Osteocyte (in vitro differentiated cells): Measurements from ENCODE around the gene STKLD1. TPM values are rescaled to one million over a fixed set of nuclear protein-coding genes. Genes with fewer than 3 reads are reported as not detected.
"Not testable (repeated sequence)": the region's sequence is repeated elsewhere in the genome, so short reads cannot be mapped to it uniquely, and the experiment has no call there.

Experiments
- DNase-seq: peaks from one replicate; pipeline ENCODE4 v3.0.0; 2021; ENCODE audit warnings: mixed read lengths; ENCODE audit not compliant: unreplicated experiment; ENCODE audit errors: extremely low spot score
- H3K27ac Mint-ChIP-seq: one replicate; pipeline ENCODE4 v1.8.0; 2021; ENCODE audit warnings: mild to moderate bottlenecking, mixed read lengths; ENCODE audit not compliant: unreplicated experiment
- H3K27me3 Mint-ChIP-seq: one replicate; pipeline ENCODE4 v1.8.0; 2021; ENCODE audit warnings: mixed read lengths; ENCODE audit not compliant: unreplicated experiment
- H3K36me3 Mint-ChIP-seq: one replicate; pipeline ENCODE4 v1.8.0; 2021; ENCODE audit warnings: mixed read lengths; ENCODE audit not compliant: unreplicated experiment
- H3K4me1 Mint-ChIP-seq: one replicate; pipeline ENCODE4 v1.8.0; 2021; ENCODE audit warnings: mixed read lengths; ENCODE audit not compliant: unreplicated experiment
- H3K4me3 Mint-ChIP-seq: one replicate; pipeline ENCODE4 v1.8.0; 2021; ENCODE audit warnings: mild to moderate bottlenecking, moderate library complexity, mixed read lengths; ENCODE audit not compliant: unreplicated experiment
- H3K9me3 Mint-ChIP-seq: one replicate; pipeline ENCODE4 v1.8.0; 2021; ENCODE audit warnings: mixed read lengths; ENCODE audit not compliant: unreplicated experiment
- CTCF ChIP-seq: fragments of 200-600 bp; sonication (generic); IDR thresholded peaks from 2 replicates; pipeline ENCODE4 v1.5.0; 2021; ENCODE audit warnings: antibody characterized with exemption, mild to moderate bottlenecking, moderate library complexity
- total RNA-seq: library from RNA; stranded (reverse); gene quantifications from 2 replicates; pipeline ENCODE4 v1.2.1, GENCODE V29; 2021

The STKLD1 gene
- total RNA-seq, 1 donor from 2014 or later: 5.1 TPM

GRCh38 chr9:133386338-133386737 is 10.2 kb downstream of the STKLD1 start:
- Mint-ChIP-seq H3K9me3 (no peaks in the 10 kb centered on the region), H3K36me3 (no peaks in the 10 kb centered on the region), H3K27ac (no peak overlapping the region), H3K27me3 (peaks cover 2% of the 10 kb centered on the region), H3K4me3 (no peak overlapping the region), H3K4me1 (no peaks in the 10 kb centered on the region)
- TF ChIP-seq CTCF: no peak
- DNase-seq: no peak

- Mint-ChIP-seq H3K9me3 (no peaks in the 10 kb centered on the region), H3K4me3 (no peak overlapping the region), H3K27me3 (peaks cover 2% of the 10 kb centered on the region), H3K27ac (no peak overlapping the region), H3K4me1 (no peaks in the 10 kb centered on the region), H3K36me3 (no peaks in the 10 kb centered on the region)
- no peak for TF ChIP-seq CTCF
- DNase-seq: no peak
Measured at GRCh38 chr9:133387680-133388079, 11.5 kb downstream of the STKLD1 start.

- TF ChIP-seq CTCF: no peak
- H3K4me3 Mint-ChIP-seq: no peak overlapping the region
- no peaks in the 10 kb centered on the region for H3K9me3 Mint-ChIP-seq
- H3K4me1 Mint-ChIP-seq: no peaks in the 10 kb centered on the region
- DNase-seq: no peak
- H3K27me3 Mint-ChIP-seq: peaks cover 2% of the 10 kb centered on the region
- no peak overlapping the region for H3K27ac Mint-ChIP-seq
- H3K36me3 Mint-ChIP-seq: no peaks in the 10 kb centered on the region
Measured at GRCh38 chr9:133389025-133389557, 12.9 kb downstream of the STKLD1 start.

GRCh38 chr9:133389562-133389961 is 13.4 kb downstream of the STKLD1 start:
- no peaks in the 10 kb centered on the region for H3K9me3 Mint-ChIP-seq
- no peaks in the 10 kb centered on the region for H3K4me1 Mint-ChIP-seq
- DNase-seq: no peak
- peaks cover 2% of the 10 kb centered on the region for H3K27me3 Mint-ChIP-seq
- TF ChIP-seq CTCF: no peak
- H3K36me3 Mint-ChIP-seq: no peaks in the 10 kb centered on the region
- no peak overlapping the region for H3K4me3 Mint-ChIP-seq
- H3K27ac Mint-ChIP-seq: no peak overlapping the region

- H3K27me3 Mint-ChIP-seq: peaks cover 12% of the 10 kb centered on the region
Measured at GRCh38 chr9:133390713-133391112, 14.5 kb downstream of the STKLD1 start.

GRCh38 chr9:133391449-133391848 is 15.3 kb downstream of the STKLD1 start:
- H3K27me3 Mint-ChIP-seq: peaks cover 14% of the 10 kb centered on the region
- H3K27ac Mint-ChIP-seq, H3K9me3 Mint-ChIP-seq, H3K4me3 Mint-ChIP-seq, DNase-seq, H3K4me1 Mint-ChIP-seq, H3K36me3 Mint-ChIP-seq: not testable (repeated sequence)

More at GRCh38 chr9:133390713-133391112, 14.5 kb downstream of the STKLD1 start:
- no peak overlapping the region for H3K4me3 Mint-ChIP-seq
- no peak for TF ChIP-seq CTCF
- H3K9me3 Mint-ChIP-seq: no peaks in the 10 kb centered on the region
- DNase-seq: no peak
- no peaks in the 10 kb centered on the region for H3K4me1 Mint-ChIP-seq
- no peak overlapping the region for H3K27ac Mint-ChIP-seq
- no peaks in the 10 kb centered on the region for H3K36me3 Mint-ChIP-seq

- H3K4me1 Mint-ChIP-seq, H3K4me3 Mint-ChIP-seq, H3K9me3 Mint-ChIP-seq, DNase-seq, H3K36me3 Mint-ChIP-seq, H3K27ac Mint-ChIP-seq: not testable (repeated sequence)
- peaks cover 16% of the 10 kb centered on the region for H3K27me3 Mint-ChIP-seq
Measured at GRCh38 chr9:133392308-133392707, 16.1 kb downstream of the STKLD1 start.
